HepG2 (cell line): ENCODE results near the gene TBX6. TPM values are rescaled to one million over a fixed set of nuclear protein-coding genes. Genes with fewer than 3 reads are reported as not detected.

Experiments
- ARHGAP35 ChIP-seq: sonication (generic); formaldehyde crosslinking; IDR thresholded peaks from 2 replicates; pipeline ENCODE4 v1.9.0; 2022; ENCODE audit warnings: mild to moderate bottlenecking, inconsistent platforms, moderate library complexity, missing genetic modification reagents, borderline replicate concordance
- BRF2 ChIP-seq: sonication (generic); formaldehyde crosslinking; IDR thresholded peaks from 2 replicates; pipeline ENCODE4 v1.8.1; 2022; ENCODE audit warnings: mild to moderate bottlenecking, missing genetic modification reagents
- DMTF1 ChIP-seq: sonication (generic); formaldehyde crosslinking; IDR thresholded peaks from 2 replicates; pipeline ENCODE4 v1.4.0; 2020; ENCODE audit warnings: mild to moderate bottlenecking, missing genetic modification reagents
- HDAC1 ChIP-seq: sonication (generic); formaldehyde crosslinking; IDR thresholded peaks from 2 replicates; pipeline ENCODE4 v1.5.1; 2020; ENCODE audit warnings: mild to moderate bottlenecking, missing genetic modification reagents
- ISL2 ChIP-seq: sonication (generic); formaldehyde crosslinking; IDR thresholded peaks from 2 replicates; pipeline ENCODE4 v1.5.0; 2020; ENCODE audit warnings: missing genetic modification reagents
- JUND ChIP-seq: sonication (generic); formaldehyde crosslinking; IDR thresholded peaks from 2 replicates; pipeline ENCODE4 v1.8.0; 2022; ENCODE audit warnings: mild to moderate bottlenecking, missing genetic modification reagents
- MATR3 ChIP-seq: sonication (generic); formaldehyde crosslinking; IDR thresholded peaks from 2 replicates; pipeline ENCODE4 v1.4.0; 2020; ENCODE audit warnings: missing genetic modification reagents
- MLLT10 ChIP-seq: sonication (generic); formaldehyde crosslinking; IDR thresholded peaks from 2 replicates; pipeline ENCODE4 v1.4.0; 2020; ENCODE audit warnings: missing genetic modification reagents
- MTA3 ChIP-seq: sonication (generic); formaldehyde crosslinking; IDR thresholded peaks from 2 replicates; pipeline ENCODE4 v1.4.0; 2020; ENCODE audit warnings: missing genetic modification reagents
- NR1H2 ChIP-seq: sonication (generic); formaldehyde crosslinking; IDR thresholded peaks from 2 replicates; pipeline ENCODE4 v1.8.1; 2022; ENCODE audit warnings: low read depth, missing genetic modification reagents, borderline replicate concordance
- NR2F2 ChIP-seq: IDR thresholded peaks from 2 replicates; pipeline ENCODE4 v1.6.1; 2012; ENCODE audit warnings: low read depth, inconsistent platforms, borderline replicate concordance
- POGZ ChIP-seq: sonication (generic); formaldehyde crosslinking; IDR thresholded peaks from 2 replicates; pipeline ENCODE4 v1.4.0; 2020; ENCODE audit warnings: mild to moderate bottlenecking, missing genetic modification reagents
- ZBTB4 ChIP-seq: sonication (generic); formaldehyde crosslinking; IDR thresholded peaks from 2 replicates; pipeline ENCODE4 v1.4.0; 2020; ENCODE audit warnings: missing genetic modification reagents, mild to moderate bottlenecking, borderline replicate concordance
- ZC3H13 ChIP-seq: sonication (generic); formaldehyde crosslinking; IDR thresholded peaks from 2 replicates; pipeline ENCODE4 v1.8.1; 2023; ENCODE audit warnings: mild to moderate bottlenecking, missing genetic modification reagents, moderate library complexity
- ZHX1 ChIP-seq: sonication (generic); formaldehyde crosslinking; IDR thresholded peaks from 2 replicates; pipeline ENCODE4 v1.8.1; 2022; ENCODE audit warnings: low read depth, mild to moderate bottlenecking, missing genetic modification reagents
- ZNF138 ChIP-seq: sonication (generic); formaldehyde crosslinking; IDR thresholded peaks from 2 replicates; pipeline ENCODE4 v1.5.0; 2020; ENCODE audit warnings: mild to moderate bottlenecking, low read depth, missing genetic modification reagents
- ZNF367 ChIP-seq: sonication (generic); formaldehyde crosslinking; IDR thresholded peaks from 2 replicates; pipeline ENCODE4 v1.4.0; 2020; ENCODE audit warnings: missing genetic modification reagents, borderline replicate concordance
- ZNF569 ChIP-seq: sonication (generic); formaldehyde crosslinking; IDR thresholded peaks from 2 replicates; pipeline ENCODE4 v1.5.0; 2020; ENCODE audit warnings: mild to moderate bottlenecking, missing genetic modification reagents, moderate library complexity, borderline replicate concordance
- ZNF713 ChIP-seq: sonication (generic); formaldehyde crosslinking; IDR thresholded peaks from 2 replicates; pipeline ENCODE4 v1.4.0; 2020; ENCODE audit warnings: mild to moderate bottlenecking, missing genetic modification reagents
- ZNF766 ChIP-seq: sonication (generic); formaldehyde crosslinking; IDR thresholded peaks from 2 replicates; pipeline ENCODE4 v1.5.0; 2020; ENCODE audit warnings: missing genetic modification reagents, borderline replicate concordance
- ZSCAN21 ChIP-seq: sonication (generic); formaldehyde crosslinking; IDR thresholded peaks from 2 replicates; pipeline ENCODE4 v1.8.0; 2022; ENCODE audit warnings: mild to moderate bottlenecking, missing genetic modification reagents, moderate library complexity, borderline replicate concordance
- polyA plus RNA-seq, 8 experiments: library from polyadenylated mRNA; depleted of rRNA in 3 of 8; stranded (reverse) in 7 of 8; unstranded in 1 of 8; fragments of >200 nt; fragmentation: Illumina TruSeq in 4 of 8; extraction: Trizol in 4 of 8; gene quantifications; 2 replicates each; pipeline versions ENCODE4 v1.2.1 to v1.2.3, GENCODE V29; 2011 to 2016; ENCODE audit warnings: low read depth in 4 of 8, missing spikeins in 1 of 8, mixed read lengths in 1 of 8; ENCODE audit not compliant: insufficient read depth in 1 of 8
- total RNA-seq, 5 experiments: library from RNA; depleted of rRNA; stranded (reverse); fragments of >200 nt; fragmentation: Illumina TruSeq; extraction: Trizol; gene quantifications; 2 replicates each; pipeline ENCODE4 v1.2.3, GENCODE V29; 2016; ENCODE audit warnings: low read depth in 1 of 5

Gene TBX6
- total and polyA plus RNA-seq, 2 of the 13 experiments (the other 11 are each of a cell fraction or from before 2014, with no cell fraction given): 0.24 to 0.42 TPM

- no peak for TF ChIP-seq BRF2 (CRISPR knock-in tag)
- no peak for TF ChIP-seq ZNF713 (CRISPR knock-in tag)
- peak; percentile 79; the same call in 1 of the 2 replicates for TF ChIP-seq NR2F2
- TF ChIP-seq NR1H2 (CRISPR knock-in tag): no peak
- TF ChIP-seq ARHGAP35: no peak
- no peak for TF ChIP-seq ISL2 (CRISPR knock-in tag)
- no peak for TF ChIP-seq MLLT10 (CRISPR knock-in tag)
- TF ChIP-seq JUND (CRISPR knock-in tag): no peak
- no peak for TF ChIP-seq ZNF569 (CRISPR knock-in tag)
- no peak for TF ChIP-seq MATR3 (CRISPR knock-in tag)
- no peak for TF ChIP-seq ZBTB4
- TF ChIP-seq ZNF766 (CRISPR knock-in tag): no peak
- 0 out of 2 replicates have a peak, but pooled peaks have one; percentile 41 for TF ChIP-seq ZC3H13 (CRISPR knock-in tag)
- TF ChIP-seq ZNF138: no peak
- 0 out of 2 replicates have a peak, but pooled peaks have one; percentile 21 for TF ChIP-seq HDAC1 (CRISPR knock-in tag)
- TF ChIP-seq ZSCAN21 (CRISPR knock-in tag): peak; percentile 64; the same call in 1 of the 2 replicates
- TF ChIP-seq POGZ (CRISPR knock-in tag): no peak
- TF ChIP-seq ZHX1 (CRISPR knock-in tag): 0 out of 2 replicates have a peak, but pooled peaks have one; percentile 22
- no peak for TF ChIP-seq MTA3
- no peak for TF ChIP-seq DMTF1
- TF ChIP-seq ZNF367: no peak
Observed at GRCh38 chr16:30094541-30095165, 2.9 kb upstream of the TBX6 start (continued).
